Testis (tissue), 3 donors: ENCODE data around the gene BACE2. TPM values are rescaled to one million over a fixed set of nuclear protein-coding genes. Genes with fewer than 3 reads are reported as not detected.

ENCODE experiments used
- DNase-seq: peaks from one replicate; pipeline ENCODE4 v3.0.0-alpha.2; 2019
- H3K27ac ChIP-seq, 2 donors: fragments of 200-600 bp; sonication (generic); one replicate each; pipeline ENCODE4 v1.5.1; 2019
- H3K27me3 ChIP-seq: fragments of 200-600 bp; sonication (generic); one replicate; pipeline ENCODE4 v1.5.1; 2019
- H3K36me3 ChIP-seq: fragments of 200-600 bp; sonication (generic); one replicate; pipeline ENCODE4 v1.5.1; 2017; ENCODE audit warnings: low read depth; ENCODE audit errors: missing control alignments
- H3K4me1 ChIP-seq: fragments of 200-600 bp; sonication (generic); one replicate; pipeline ENCODE4 v1.5.1; 2019
- H3K4me3 ChIP-seq, 2 donors: fragments of 200-600 bp; sonication (generic); one replicate each; pipeline ENCODE4 v1.5.1; 2017 to 2019
- H3K9me3 ChIP-seq: fragments of 200-600 bp; sonication (generic); one replicate; pipeline ENCODE4 v1.5.1; 2017
- POLR2A ChIP-seq: fragments of 450-650 bp; IDR thresholded peaks from one replicate; pipeline ENCODE4 v1.6.1; 2017; ENCODE audit warnings: antibody characterized with exemption, mild to moderate bottlenecking, moderate library complexity
- WGBS, 2 donors: methylation state at CpG; one replicate each; pipeline ENCODE4 v1.1.5; 2018; 5-methylcytosine and 5-hydroxymethylcytosine counted together
- intact Hi-C: fragments of 100-400 bp; cut with DNase I; formaldehyde crosslinking; loops from one replicate; pipeline ENCODE4 v1.15.1; 2023; ENCODE audit warnings: low total_unique reads
- microRNA-seq, 2 donors: library from miRNA; unstranded; fragments of <30 nt; microRNA quantifications; one replicate each; pipeline ENCODE4, GENCODE V29; 2016; ENCODE audit warnings: borderline number of aligned reads in 2 of 2, borderline replicate concordance in 1 of 2
- polyA plus RNA-seq: library from polyadenylated mRNA; stranded (reverse); fragments of 350-450 nt; fragmentation: Illumina TruSeq; extraction: RNeasy Lipid Tissue Mini Kit (QIAGEN cat#74804); gene quantifications from one replicate; pipeline ENCODE4 v1.2.3, GENCODE V29; 2014; ENCODE audit warnings: low read depth, low replicate concordance; ENCODE audit not compliant: insufficient read depth
- small RNA-seq, 2 donors: library from RNA; depleted of rRNA; stranded (forward); fragments of <200 nt; gene quantifications; one replicate each; pipeline ENCODE3, GENCODE V24; 2016
- total RNA-seq, 2 donors: library from RNA; depleted of rRNA; stranded (reverse); fragments of >200 nt; gene quantifications; one replicate each; pipeline ENCODE4 v1.2.3, GENCODE V29; 2016
- TF ChIP-seq, protein P1 (sequence below), 3 experiments: fragments of 450-650 bp in 2 of 3; fragments of 200-600 bp in 1 of 3; sonication (generic) in 1 of 3; IDR thresholded peaks; one replicate each; pipeline ENCODE4 v1.5.1; 2016 to 2019; ENCODE audit warnings: antibody characterized with exemption in 3 of 3, mild to moderate bottlenecking in 2 of 3, moderate library complexity in 1 of 3

The BACE2 gene
- total and polyA plus RNA-seq, 3 donors from 2014 or later: 17.4 to 28.6 (median 21.8) TPM

- intact Hi-C loops: no loop called here
- WGBS, 2 donors: 91 to 92% methylated on average over 7 of the region's 7 CpGs
- Histone ChIP-seq H3K4me1 (no peaks in the 10 kb centered on the region), H3K27ac (no peak overlapping the region), H3K36me3 (no peaks in the 10 kb centered on the region), H3K4me3 (no peak overlapping the region), H3K9me3 (no peaks in the 10 kb centered on the region), H3K27me3 (no peaks in the 10 kb centered on the region)
- no peak for DNase-seq
- TF ChIP-seq POLR2A: no peak
- TF ChIP-seq, protein P1, sequence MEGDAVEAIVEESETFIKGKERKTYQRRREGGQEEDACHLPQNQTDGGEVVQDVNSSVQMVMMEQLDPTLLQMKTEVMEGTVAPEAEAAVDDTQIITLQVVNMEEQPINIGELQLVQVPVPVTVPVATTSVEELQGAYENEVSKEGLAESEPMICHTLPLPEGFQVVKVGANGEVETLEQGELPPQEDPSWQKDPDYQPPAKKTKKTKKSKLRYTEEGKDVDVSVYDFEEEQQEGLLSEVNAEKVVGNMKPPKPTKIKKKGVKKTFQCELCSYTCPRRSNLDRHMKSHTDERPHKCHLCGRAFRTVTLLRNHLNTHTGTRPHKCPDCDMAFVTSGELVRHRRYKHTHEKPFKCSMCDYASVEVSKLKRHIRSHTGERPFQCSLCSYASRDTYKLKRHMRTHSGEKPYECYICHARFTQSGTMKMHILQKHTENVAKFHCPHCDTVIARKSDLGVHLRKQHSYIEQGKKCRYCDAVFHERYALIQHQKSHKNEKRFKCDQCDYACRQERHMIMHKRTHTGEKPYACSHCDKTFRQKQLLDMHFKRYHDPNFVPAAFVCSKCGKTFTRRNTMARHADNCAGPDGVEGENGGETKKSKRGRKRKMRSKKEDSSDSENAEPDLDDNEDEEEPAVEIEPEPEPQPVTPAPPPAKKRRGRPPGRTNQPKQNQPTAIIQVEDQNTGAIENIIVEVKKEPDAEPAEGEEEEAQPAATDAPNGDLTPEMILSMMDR (IDR thresholded peaks at IDR 0.05): no peak
Measured at GRCh38 chr21:41325138-41325912, 157.4 kb downstream of the BACE2 start.

DNA sequence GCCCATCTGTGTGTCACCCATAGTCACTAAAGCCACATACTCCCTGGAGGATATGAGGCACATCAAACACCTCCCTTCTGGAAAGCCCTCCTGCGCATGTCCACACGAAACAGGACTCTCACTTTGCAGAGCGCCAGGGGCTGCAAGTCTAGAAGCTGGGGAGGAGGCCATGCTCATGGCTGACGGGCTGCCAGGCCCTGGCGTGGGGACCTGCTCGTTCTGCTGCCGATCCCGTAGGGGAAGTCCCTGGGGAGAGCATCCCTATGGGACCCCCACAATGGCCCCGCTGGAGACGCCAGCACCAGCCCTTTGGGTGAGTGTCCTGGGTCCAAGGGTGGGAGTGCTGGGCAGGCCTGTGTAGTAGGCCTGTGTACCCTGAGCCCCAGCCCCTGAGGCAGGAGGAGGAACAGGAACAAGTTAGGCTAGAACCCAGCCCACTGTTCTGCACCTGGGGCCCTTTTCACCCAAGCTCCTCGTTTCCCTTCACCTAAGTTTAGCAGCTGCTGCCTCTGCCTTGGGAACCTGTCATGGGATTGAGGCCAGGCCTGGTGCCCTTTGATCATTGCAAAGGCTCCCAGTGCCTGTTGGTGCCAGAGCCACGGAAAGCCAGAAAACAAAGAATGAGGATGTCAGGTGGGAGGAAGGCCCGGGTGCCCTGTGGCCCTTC is 158.6 kb downstream of the BACE2 start:
- no peaks in the 10 kb centered on the region for H3K27me3 ChIP-seq
- intact Hi-C loops: no loop called here
- no peak for DNase-seq
- no peaks in the 10 kb centered on the region for H3K36me3 ChIP-seq
- TF ChIP-seq POLR2A: no peak
- TF ChIP-seq, protein P1 (IDR thresholded peaks at IDR 0.05): no peak
- no peak overlapping the region for H3K4me3 ChIP-seq
- WGBS, 2 donors: 89 to 93% methylated on average over 6 to 13 of the region's 13 CpGs
- H3K4me1 ChIP-seq: no peaks in the 10 kb centered on the region
- H3K9me3 ChIP-seq: no peaks in the 10 kb centered on the region
- H3K27ac ChIP-seq: no peak overlapping the region

- DNase-seq: no peak
- 79 to 82% methylated on average over 8 of the region's 8 CpGs for WGBS, 2 donors
- TF ChIP-seq, protein P1 (IDR thresholded peaks at IDR 0.05): no peak
- no peak for TF ChIP-seq POLR2A
- no peak overlapping the region for H3K27ac ChIP-seq
- intact Hi-C loops: no loop called here
- no peaks in the 10 kb centered on the region for H3K9me3 ChIP-seq
- no peaks in the 10 kb centered on the region for H3K36me3 ChIP-seq
- no peaks in the 10 kb centered on the region for H3K4me1 ChIP-seq
- H3K27me3 ChIP-seq: no peaks in the 10 kb centered on the region
- H3K4me3 ChIP-seq: no peak overlapping the region
Measured at GRCh38 chr21:41327753-41328152, 159.8 kb downstream of the BACE2 start.

- no peak for TF ChIP-seq POLR2A
- TF ChIP-seq, protein P1 (IDR thresholded peaks at IDR 0.05): no peak
- Histone ChIP-seq H3K9me3 (no peaks in the 10 kb centered on the region), H3K4me3 (no peak overlapping the region), H3K27me3 (no peaks in the 10 kb centered on the region), H3K4me1 (no peaks in the 10 kb centered on the region), H3K36me3 (no peaks in the 10 kb centered on the region), H3K27ac (no peak overlapping the region)
- intact Hi-C loops: no loop called here
- no peak for DNase-seq
- WGBS, 2 donors: 75 to 78% methylated on average over 16 of the region's 16 CpGs
Measured at GRCh38 chr21:41328660-41329607, 161.0 kb downstream of the BACE2 start.

Small RNAs within 50 kb of the gene (microRNA-seq; reads per million reads assigned to microRNA genes)
- 0.69 to 0.70 reads per million in 2 donors for gene MIR3197

Small RNAs within 50 kb of the gene (small RNA-seq; reads per million reads assigned to genes)
- 0 reads per million in 2 donors for gene MIR3197

Other genes with a start within 250 kb of the BACE2 start
- gene FAM3B, start 148.6 kb downstream of the BACE2 start, total RNA-seq: 1 to 10 TPM; 4.9 to 9.4 TPM
- gene FAM3B, start 148.6 kb downstream of the BACE2 start, polyA plus RNA-seq: 14.1 TPM
- gene MX2, start 193.9 kb downstream of the BACE2 start, total RNA-seq: 10 to 100 TPM; 10.1 to 12.8 TPM
- 8.4 TPM for gene MX2, start 193.9 kb downstream of the BACE2 start, polyA plus RNA-seq